PC-3 (cell line): ENCODE results near the gene RFLNA.

Experiments
- EZH2 ChIP-seq: fragments of 300-600 bp; sonication (generic); IDR thresholded peaks from one replicate; pipeline ENCODE4 v1.6.1; 2017; ENCODE audit warnings: antibody characterized with exemption, mild to moderate bottlenecking, low read length; ENCODE audit not compliant: unreplicated experiment
- TF ChIP-seq, protein P1 (sequence below): fragments of 300-600 bp; sonication (generic); conservative IDR thresholded peaks from 2 replicates; pipeline ENCODE4 v1.5.1; 2017; ENCODE audit warnings: antibody characterized with exemption, low read depth, mild to moderate bottlenecking, low read length

GRCh38 chr12:124307556-124307825, 12.6 kb downstream of the RFLNA start:
- TF ChIP-seq, protein P1, sequence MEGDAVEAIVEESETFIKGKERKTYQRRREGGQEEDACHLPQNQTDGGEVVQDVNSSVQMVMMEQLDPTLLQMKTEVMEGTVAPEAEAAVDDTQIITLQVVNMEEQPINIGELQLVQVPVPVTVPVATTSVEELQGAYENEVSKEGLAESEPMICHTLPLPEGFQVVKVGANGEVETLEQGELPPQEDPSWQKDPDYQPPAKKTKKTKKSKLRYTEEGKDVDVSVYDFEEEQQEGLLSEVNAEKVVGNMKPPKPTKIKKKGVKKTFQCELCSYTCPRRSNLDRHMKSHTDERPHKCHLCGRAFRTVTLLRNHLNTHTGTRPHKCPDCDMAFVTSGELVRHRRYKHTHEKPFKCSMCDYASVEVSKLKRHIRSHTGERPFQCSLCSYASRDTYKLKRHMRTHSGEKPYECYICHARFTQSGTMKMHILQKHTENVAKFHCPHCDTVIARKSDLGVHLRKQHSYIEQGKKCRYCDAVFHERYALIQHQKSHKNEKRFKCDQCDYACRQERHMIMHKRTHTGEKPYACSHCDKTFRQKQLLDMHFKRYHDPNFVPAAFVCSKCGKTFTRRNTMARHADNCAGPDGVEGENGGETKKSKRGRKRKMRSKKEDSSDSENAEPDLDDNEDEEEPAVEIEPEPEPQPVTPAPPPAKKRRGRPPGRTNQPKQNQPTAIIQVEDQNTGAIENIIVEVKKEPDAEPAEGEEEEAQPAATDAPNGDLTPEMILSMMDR, result no peak
- TF ChIP-seq EZH2, result no peak
